ENCODE data around the gene ZDHHC19.

ZDHHC19 gene

DNA sequence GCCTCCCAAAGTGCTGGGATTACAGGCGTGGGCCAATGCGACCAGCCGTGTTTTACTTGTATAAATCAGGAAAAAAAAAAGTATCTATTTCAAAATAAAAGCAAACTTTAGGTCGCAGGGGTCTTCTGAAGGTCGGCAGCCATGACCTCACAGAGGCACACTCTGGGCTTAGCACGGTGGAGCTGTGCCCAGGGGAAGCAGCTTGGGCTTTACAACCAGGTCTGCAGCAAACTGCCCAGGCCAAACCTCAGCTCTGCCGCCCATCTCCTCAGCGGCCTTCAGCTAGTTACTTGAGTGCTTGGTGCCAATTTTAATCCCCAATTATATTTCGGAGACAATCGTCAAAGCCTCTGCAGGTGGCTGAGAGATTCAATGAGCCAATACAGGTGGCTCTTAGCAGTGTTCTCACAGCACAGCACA, 30.1 kb downstream of the ZDHHC19 start:
- TF ChIP-seq, protein P1, sequence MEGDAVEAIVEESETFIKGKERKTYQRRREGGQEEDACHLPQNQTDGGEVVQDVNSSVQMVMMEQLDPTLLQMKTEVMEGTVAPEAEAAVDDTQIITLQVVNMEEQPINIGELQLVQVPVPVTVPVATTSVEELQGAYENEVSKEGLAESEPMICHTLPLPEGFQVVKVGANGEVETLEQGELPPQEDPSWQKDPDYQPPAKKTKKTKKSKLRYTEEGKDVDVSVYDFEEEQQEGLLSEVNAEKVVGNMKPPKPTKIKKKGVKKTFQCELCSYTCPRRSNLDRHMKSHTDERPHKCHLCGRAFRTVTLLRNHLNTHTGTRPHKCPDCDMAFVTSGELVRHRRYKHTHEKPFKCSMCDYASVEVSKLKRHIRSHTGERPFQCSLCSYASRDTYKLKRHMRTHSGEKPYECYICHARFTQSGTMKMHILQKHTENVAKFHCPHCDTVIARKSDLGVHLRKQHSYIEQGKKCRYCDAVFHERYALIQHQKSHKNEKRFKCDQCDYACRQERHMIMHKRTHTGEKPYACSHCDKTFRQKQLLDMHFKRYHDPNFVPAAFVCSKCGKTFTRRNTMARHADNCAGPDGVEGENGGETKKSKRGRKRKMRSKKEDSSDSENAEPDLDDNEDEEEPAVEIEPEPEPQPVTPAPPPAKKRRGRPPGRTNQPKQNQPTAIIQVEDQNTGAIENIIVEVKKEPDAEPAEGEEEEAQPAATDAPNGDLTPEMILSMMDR (IDR thresholded peaks at IDR 0.05; ENCODE audit: low read length, missing control alignments): no peak
- H3K4me3 ChIP-seq (replicated peaks; ENCODE audit: low read depth, low read length): no peak overlapping the region
- no peak for DNase-seq (ENCODE audit: low read depth)

DNA sequence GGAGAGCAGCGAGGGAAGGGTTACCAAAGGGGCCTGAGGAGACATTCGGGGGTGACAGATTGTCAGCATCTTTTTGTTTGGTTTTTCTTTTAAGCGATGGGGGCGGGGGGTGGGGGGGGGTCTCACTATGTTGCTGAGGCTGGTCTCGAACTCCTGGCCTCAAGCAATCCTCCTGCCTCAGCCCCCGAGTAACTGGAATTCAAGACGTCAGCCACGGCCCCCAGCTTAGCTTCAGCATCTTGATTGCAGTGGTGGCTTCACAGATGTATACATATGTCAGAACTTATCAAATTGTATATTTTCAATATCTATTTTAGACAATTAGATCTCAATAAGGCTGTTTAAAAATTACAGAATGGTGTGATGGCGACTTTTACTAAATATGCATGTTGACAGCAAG, 30.9 kb downstream of the ZDHHC19 start:
- no peak for DNase-seq (ENCODE audit: low read depth)
- TF ChIP-seq, protein P1 (IDR thresholded peaks at IDR 0.05; ENCODE audit: low read length, missing control alignments): no peak
- no peak overlapping the region for H3K4me3 ChIP-seq (replicated peaks; ENCODE audit: low read depth, low read length)

DNA sequence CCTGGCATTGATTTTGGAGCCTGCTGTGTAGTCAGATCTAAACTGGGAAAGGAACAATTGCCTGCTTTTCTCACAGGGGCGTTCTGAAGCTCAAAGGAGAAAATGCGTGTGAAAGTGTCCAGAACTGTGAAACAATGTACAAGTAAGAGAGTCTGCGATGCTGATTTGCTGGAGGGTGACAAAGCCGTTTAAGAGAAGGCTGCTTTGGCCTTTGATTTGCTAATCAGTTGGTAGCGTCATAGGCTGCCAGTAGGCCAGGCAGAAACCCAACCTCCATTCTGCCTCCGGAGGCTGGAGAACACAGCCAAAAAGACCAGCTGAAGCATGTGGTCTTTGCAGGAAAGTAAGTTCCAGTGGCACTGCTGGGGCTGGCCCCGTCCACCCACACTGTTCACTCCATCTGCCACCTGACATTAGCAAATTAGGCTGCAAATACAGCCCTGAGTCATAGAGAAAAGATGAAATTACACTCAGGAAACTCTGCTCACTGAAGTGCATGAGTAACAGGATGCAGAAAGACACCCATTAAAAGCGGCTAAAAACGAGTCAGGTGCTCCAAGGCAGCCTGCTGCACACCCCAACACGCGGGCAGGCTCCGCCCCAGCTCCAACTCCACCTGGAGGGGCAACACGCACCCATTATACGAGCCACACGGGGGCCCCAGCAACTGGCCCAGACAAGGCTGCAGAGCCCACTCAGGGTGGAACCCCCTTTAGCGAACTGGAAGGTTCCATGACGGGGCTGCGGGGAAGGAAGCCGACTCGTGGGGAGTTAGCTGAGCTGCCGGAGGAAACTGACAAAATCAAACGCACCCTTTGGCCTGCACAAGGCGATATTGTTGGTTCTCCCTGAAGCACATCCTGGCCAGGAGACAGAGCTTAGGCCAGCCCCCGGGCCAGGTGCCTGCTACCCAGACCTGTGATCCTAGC, 31.6 kb downstream of the ZDHHC19 start:
- TF ChIP-seq, protein P1 (IDR thresholded peaks at IDR 0.05; ENCODE audit: low read length, missing control alignments): no peak
- H3K4me3 ChIP-seq (replicated peaks; ENCODE audit: low read depth, low read length): no peak overlapping the region
- DNase-seq (ENCODE audit: low read depth): peak; percentile 41

DNA sequence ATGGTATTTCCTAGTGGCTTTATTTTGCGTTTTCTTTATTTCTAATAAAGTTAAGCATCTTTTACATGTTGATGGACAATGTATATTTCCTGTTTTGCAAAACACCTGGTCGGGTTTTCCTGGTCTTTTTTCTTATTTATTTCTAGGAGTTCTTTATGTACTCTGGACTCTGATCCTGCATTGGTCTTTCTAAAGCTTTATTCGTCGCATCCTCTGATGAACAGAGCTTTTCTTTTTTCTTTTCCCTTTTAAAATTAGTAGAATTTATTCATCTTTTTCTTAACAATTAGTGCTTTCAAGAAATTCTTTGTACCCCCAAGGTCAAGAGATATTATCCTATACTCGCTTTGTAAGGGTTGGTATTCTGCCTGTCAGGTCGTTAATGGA, 32.2 kb downstream of the ZDHHC19 start:
- no peak for DNase-seq (ENCODE audit: low read depth)
- H3K4me3 ChIP-seq (replicated peaks; ENCODE audit: low read depth, low read length): no peak overlapping the region
- TF ChIP-seq, protein P1 (IDR thresholded peaks at IDR 0.05; ENCODE audit: low read length, missing control alignments): no peak

DNA sequence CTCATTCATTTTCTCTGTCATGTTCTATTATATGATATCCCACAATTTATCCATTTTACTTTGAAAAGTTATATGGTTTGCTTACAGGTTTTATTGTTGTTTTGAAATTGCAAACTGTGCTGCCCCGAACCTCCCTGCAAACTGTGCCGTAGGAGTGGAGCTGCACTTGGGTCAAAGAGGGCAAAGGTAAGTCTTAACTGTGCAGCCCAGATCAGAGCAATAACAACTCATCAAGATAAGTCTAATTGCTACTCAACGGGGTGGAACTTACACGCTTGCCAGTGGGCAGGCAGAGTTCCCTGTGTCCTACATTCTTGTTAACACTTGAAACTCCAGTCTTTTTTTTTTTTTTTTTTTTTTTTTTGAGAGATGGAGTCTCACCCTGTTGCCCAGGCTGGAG, 33.2 kb downstream of the ZDHHC19 start:
- no peak for DNase-seq (ENCODE audit: low read depth)
- no peak overlapping the region for H3K4me3 ChIP-seq (replicated peaks; ENCODE audit: low read depth, low read length)
- TF ChIP-seq, protein P1 (IDR thresholded peaks at IDR 0.05; ENCODE audit: low read length, missing control alignments): no peak

DNA sequence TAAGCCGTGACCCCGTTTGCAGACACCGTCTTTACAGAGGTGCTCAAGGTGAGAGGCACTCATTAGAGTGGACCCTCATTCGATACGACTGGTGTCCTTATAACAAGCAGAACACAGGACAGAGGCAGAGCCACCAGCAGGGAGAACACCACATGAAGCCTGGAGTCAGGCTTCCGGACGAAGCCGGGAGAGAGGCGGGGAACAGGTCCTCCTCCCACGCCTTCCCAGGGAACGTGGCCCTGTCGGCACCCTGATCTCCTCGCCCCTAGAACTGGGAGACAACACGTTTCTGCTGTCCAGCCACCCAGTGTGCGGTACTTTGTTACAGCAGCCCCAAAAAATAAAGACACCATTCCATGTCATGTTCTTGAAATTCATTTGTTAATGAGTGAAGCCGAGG, 33.6 kb downstream of the ZDHHC19 start:
- TF ChIP-seq, protein P1 (IDR thresholded peaks at IDR 0.05; ENCODE audit: low read length, missing control alignments): no peak
- DNase-seq (ENCODE audit: low read depth): no peak
- no peak overlapping the region for H3K4me3 ChIP-seq (replicated peaks; ENCODE audit: low read depth, low read length)

DNA sequence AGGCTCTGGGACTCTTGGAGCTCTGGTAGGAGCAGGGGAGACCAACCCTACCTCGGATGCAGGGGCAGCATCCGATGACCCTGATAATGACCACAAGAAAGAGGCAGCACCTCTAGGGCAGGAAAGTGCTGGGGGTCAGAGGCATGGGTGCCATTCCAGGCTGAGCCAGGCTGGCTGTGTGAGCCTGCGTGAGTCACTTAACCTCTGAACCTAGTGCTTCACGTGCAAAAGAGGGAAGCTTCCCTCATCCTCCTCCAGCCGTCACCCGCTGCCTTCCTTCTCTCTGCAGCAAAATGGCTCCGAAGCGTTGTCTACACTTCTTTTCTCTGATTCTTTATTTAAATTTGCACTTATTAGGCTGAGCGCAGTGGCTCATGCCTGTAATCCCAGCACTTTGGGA, 35.5 kb downstream of the ZDHHC19 start:
- no peak overlapping the region for H3K4me3 ChIP-seq (replicated peaks; ENCODE audit: low read depth, low read length)
- no peak for DNase-seq (ENCODE audit: low read depth)

More for the DNA sequence above, 35.5 kb downstream of the ZDHHC19 start:
- TF ChIP-seq, protein P1 (IDR thresholded peaks at IDR 0.05; ENCODE audit: low read length, missing control alignments): no peak

All from fibroblast of pulmonary artery (primary cell).